ENCODE data around the gene DCD.
"Not testable (repeated sequence)": the region's sequence is repeated elsewhere in the genome, so short reads cannot be mapped to it uniquely, and the experiment has no call there.

Gene DCD, protein sequence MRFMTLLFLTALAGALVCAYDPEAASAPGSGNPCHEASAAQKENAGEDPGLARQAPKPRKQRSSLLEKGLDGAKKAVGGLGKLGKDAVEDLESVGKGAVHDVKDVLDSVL

DNA sequence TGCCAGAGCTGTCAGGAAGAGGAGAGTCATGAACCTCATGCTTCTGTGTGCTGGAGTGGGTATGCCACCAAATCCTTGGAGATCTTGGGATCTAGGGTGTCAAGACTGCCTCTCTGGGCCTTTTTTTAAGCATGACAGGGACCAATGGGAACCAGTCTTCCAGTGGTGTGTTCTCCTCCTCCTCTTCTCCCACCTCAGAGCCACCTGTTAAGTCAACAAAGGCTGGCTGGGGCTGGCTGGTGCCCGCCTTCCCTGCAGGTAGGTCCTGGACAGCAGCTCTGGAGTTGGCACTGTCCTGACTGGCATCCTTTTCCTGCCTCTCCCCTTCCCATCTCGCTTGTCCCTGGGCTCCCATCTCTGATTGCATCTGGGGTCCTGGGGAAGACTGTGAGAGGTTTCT, at the start of gene DCD:
Gene DCD (minus strand): TSS at position 101 of the 400 bp plus-strand sequence. CDS start 62 bp downstream, at position 39.
- DNase-seq, result no peak

DNA sequence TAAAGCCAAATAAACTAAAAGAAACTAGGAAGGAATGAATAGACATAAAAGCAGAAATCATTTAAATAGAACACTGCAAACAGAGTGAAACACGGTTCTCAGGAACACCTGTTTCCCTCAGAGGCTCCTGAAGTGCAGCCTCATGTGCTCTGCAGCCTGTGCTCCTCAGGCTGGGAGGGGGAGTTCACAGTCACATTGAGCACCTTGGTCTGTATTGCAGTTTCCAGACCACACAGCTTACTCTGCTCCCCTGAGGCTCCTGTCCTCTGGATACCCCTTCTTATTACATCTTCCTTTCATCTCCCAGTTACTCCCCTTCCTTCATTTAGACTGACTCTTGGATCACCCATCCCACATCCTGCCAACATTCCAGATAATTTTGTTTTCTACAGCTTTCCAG, 49.7 kb upstream of the DCD start:
- no peak for DNase-seq

DNA sequence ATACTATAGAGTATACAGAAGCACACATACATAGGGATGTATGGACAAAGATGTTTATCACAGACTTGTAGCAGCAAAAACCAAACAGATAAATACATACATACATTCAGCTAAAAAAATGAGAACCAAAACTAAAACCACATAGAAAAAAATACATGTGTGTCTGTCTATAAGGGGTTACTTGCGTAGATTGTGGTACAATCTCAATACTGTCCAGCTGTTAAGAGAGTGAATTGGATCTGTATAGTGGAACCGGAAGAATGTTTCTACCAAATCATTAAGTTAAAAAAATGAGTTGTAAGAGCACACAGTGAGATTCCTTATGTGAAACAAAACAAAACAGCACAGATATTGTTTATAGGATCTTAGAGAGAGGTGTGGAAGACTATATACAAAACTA, 44.2 kb upstream of the DCD start:
- no peak for DNase-seq

DNA sequence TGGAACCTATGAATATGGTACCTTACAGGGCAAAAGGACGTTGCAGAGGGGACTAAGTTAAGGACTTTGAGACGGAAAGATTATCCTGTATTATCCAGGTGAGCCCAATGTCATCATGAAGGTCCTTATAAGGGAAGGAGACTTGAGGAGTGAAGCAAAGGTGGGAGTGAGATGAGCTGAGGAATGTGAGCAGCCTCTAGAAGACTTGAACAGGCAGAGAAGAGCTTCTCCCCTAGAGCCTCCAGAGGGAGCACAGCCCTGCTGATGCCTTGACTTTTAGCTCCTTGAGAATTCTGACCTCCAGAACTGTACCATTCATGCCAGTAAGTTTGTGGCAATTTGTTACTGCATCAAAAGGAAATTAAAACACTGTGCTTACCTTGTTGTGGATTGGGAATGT, 41.8 kb upstream of the DCD start:
- DNase-seq, result no peak

DNA sequence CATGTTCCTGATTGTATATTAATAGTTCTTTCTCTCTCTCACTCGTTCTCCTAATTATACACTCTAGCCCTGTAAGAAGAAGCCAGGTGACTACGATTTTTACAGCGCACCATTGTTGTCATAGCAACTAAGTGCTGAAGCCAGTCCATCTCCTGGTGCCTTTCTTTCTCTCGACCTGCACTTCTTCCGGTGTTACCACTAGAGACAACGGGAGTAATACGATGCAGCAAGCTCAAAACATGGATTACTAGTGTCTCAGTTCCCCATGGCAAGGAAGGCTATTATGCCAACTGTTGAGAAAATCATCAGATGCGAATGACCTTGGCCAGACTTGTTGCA, 40.8 kb upstream of the DCD start:
- DNase-seq, result no peak

DNA sequence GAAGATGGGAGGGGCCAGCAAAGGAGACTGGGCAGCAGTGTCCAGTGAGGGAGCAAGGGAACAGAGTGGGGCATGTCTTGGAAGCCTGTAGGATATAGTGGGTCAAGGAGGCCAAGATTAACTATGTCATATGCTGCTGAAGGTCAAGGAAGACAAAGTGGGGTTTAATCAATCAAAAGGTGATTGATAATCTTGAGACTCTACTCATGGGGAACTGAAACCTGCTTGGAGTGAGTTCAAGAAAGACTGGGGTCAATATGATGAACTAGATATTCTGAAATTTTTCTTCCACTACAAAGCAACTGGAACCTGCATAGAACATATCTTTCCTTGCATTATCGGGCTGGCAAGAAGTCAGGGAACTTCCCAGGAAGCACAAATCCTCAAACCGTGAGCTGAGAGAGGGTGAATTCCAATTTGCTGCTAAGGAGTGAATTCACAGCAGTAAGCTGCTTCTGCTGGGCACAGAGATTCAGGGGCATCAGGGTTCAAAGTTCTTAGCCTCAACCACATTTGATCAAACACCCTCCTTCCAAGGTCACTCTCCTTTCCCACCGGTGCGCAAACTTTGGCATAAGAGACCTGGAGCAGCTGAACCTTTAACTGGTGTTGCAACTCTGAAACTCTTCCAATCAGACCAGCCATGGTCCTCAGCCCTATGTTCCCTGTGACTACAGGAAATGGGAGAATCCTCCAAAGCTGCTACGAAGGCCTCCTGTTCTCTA, 40.3 kb upstream of the DCD start:
- no peak for DNase-seq

DNA sequence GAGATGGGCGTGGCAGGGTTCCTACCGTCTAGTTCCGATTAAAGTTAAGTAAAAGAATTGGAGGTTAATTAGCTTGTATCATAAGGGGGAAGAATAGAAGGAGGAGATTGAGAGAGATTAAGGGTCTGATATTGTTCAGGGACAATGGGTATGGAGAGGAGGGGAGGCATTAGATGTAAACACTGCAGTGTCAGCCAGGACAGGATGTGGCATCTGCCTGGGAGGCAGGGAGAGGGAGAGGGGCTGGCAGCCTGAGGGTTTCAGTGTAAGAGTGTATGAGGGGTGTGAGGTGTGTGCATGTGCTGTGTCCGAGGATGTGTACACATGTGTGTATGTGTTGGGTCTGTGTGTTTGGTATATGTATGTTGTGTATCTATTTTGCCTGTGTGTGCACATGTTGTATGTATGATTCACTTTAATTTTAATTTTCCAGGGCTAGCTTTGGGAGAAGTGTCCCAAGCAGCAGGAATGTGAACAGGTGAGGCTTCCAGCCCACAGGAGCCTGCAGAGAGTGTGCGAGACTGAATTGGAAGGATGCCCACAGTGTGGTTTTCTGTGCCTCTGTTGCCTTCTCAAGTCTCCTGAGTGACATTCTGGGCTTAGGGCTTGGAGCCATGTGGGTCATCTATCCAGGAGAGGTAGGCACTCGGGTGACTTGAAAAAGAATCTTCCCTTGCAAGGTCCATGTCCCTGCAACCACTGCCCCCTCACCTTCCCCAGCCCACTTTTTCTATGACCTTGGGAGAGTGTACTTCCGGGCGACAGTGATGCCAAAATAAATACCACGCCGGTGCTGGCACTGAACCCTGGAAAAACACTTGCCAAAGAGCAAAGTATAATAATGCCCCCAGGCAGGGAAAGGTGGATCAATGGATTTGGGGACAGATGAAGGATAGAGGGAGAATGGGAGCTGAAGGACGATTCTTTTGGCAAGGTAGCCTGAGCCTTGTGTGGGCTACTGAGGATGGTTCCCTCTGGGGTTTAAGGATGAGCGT, 36.8 kb upstream of the DCD start:
- no peak for DNase-seq

DNA sequence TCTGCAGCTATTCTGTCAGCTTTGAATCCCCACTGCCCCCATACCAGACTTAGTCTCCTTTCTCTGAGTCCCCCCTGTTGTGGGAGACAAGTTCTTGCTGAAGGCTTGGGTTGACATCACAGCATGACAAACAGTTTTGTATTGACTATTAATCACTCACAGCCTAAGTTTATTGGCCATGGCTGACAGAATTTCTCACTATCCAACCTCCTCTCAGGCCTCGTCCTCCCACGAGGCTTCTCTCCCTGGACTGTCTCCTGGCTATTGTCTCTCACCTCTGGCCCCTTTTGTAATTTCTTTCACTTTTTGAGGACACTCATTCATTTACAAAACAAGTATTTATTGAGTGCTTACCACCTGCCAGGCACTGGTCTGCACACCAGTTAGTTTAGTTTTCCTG, 35.2 kb upstream of the DCD start:
- DNase-seq, result no peak

DNA sequence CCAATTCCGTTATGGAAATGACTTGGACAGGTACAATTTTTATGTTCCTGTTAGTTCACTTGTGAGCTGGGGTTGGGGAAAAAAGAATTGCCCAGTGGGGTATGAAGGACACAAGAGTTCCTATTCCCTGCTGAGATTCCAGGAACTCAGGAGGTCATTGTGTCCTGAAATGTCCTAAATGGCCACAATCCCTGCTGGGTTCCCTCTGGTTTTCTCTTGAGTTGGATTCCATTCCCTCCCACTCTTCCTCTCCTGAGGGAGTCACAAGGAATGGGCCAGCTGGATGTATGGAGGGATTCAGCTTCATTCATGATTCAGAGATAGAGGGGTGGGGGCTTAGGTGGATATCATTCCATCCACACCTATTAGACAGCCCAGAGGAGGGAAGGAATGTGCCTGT, 34.5 kb upstream of the DCD start:
- no peak for DNase-seq

DNA sequence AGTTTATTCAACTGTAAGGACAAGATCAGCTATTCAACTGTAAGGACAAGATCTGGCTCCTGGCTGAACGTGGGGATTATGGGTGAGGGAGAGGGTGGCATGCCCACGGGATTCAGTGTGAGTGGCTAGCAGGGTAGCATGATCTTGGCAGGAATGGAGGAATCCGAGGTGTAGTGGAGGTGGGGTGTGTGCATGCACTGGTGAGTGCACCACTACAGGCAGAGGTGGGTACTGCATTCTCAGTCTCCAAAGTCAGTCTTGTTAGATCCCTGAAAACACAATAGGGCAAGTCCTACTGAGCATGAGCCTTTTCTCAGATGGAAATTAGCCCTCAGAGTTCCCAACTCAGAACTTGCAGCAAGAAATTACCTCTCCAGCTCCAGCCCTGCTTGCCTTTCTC, 32.2 kb upstream of the DCD start:
- DNase-seq, result no peak

DNA sequence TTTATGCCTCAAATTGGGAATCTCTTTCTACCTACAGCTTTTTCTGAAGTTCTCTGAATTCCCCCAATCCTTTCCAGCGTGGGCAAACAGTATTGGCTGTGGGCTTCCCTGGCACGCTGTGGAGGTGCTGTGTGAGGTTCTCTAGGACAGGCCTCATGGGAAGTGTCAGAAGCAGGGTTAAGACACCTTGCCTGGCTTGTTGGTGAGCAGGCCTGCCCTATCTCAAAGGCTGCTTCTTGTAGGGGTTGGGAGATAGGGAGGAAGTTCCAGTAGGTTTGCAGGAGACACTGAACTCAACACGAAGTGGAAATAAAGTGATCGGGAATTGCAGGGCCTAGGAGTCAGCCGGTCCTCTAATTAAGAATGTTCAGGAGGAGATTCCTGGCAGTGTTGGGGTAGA, 30.0 kb upstream of the DCD start:
- DNase-seq, result no peak

DNA sequence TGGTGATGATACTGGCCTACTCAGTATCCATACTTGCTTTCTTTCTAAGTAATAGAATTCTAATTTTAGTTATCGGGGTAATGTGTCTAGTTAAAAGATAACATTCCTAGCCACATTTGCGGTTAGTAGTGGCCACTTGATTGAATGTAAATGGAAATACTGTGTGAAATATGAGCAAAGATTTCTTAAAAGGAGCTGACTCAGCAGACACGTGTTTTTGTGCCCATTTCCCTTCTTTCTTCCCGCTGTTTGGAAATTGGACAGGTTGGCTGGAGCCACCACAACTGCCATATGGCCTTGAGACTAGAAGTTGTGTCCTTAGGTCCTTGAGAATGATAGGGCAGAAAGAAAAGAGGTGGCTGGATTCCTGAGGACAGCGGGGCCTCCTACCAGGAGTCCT, 19.8 kb upstream of the DCD start:
- DNase-seq, result no peak

DNA sequence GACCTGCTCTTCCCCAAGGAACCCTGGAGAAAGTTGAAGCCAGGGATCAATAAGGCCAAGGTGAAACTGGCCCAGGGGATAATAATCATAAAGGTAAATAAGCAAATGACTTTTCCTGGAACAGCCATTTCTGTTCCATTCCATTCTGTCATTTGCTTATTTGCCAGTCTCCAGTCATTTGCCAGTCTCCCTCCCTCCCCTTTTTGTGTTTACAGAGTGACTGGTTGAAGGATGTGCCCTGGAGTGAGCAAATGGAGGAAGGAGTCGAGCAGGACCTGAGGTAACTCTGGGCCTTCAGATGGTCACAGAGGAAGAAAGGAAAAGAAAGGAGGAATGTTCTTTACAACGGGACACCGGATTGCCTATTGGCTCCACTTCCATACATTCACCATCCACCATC, 17.8 kb upstream of the DCD start:
- DNase-seq, result no peak

DNA sequence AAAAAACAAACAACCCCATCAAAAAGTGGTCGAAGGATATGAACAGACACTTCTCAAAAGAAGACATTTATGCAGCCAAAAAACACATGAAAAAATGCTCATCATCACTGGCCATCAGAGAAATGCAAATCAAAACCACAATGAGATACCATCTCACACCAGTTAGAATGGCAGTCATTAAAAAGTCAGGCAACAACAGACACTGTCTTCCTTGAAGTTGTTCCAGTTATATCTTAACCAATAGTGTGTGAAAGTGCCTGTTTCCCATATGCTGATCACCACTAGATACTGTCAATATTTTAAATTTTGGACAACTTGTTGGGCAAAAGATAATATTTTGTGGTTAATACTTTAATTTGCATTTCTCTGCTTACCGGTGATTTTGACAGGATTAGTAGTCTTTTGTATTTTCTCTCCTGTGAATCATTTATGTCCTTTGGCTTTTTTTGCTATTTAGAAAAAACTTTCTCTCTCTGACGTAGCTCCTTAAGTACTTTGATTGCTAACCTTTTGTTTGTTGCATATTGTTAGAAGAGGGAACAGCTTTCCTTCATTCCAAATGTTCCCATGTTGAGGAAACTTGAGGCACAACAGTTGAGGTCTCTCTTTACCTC, 17.0 kb upstream of the DCD start:
- not testable (repeated sequence) for DNase-seq

DNA sequence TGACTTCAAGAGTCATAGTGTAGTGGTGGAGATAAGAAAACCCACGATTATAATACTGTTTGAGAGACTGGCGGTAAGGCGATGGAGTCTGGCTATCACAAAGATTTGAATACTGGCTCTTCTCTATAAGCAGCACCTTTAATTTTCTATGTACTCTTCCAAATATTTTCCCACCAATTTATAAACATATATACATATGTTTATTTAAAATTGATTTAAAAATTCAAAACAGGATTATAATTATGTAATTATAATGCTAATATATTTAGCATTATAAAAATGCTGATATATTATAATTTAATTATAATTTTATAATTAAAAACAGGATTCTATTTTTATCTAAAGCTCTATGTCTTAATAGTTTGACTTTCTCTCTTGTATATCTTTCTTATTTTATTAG, 15.4 kb upstream of the DCD start:
- DNase-seq, result no peak

DNA sequence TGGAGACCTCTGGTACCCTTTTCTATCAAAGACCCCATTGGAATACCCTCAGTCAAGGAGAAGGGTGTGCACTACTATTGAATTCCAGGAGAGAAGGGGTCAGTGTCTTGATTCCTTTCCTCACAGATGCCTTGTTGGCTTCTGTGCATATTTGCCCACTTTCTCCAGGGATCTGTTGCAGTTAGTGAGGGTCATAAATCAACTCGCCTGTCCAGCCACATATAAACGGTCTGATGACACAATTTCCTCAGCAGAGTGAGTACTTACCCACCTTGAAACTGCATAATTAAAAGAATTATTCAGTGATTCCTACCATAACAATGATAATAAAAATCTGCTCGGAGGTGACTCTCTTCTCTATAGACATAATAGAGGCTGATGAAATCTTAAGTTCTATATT, 13.9 kb upstream of the DCD start:
- DNase-seq, result no peak

DNA sequence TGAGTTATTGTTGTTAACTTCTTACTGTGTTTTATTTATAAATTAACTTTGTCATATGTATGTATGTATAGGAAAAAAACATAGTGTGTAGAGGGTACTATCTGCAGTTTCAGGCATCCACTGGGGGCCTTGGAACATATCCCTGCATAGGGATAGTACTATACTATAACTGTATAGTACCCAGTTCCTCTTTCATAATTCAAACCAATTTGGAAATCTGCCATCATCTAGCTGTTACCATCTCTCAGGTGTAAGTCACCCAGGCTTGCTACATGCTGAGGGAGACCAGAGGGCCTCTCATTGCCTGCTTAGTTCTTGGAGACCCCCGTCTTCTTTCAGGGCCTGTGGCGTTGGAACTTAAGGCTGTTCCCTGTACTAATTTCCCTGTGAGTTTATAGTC, 12.9 kb upstream of the DCD start:
- DNase-seq, result no peak

DNA sequence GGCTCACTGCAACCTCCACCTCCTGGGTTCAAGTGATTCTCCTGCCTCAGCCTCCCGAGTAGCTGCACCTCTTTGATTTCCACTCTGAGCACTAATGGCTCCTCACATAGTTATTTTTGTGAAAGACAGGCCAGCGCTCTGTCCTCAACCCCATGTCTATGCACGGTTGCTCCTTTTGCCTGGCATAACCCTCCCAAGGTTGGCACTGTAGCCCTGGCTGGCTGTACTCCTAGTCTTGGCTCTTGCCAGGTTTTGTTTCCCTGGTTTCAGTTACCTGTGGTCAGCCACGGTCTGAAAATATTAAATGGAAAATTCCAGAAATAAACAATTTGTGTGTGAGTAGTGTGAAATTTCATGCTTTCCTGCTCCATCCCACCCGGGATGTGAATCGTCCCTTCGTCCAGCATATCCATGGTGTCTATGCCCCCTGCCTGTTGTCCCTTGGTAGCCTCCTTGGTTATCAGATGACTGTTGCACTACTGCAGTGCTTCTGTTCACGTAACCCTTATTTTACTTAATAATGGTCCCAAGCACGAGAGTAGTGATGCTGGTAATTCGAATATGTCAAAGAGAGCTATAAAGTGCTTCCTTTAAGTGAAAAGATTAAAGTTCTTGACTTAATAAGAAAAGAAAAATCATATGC, 12.3 kb upstream of the DCD start:
- no peak for DNase-seq

DNA sequence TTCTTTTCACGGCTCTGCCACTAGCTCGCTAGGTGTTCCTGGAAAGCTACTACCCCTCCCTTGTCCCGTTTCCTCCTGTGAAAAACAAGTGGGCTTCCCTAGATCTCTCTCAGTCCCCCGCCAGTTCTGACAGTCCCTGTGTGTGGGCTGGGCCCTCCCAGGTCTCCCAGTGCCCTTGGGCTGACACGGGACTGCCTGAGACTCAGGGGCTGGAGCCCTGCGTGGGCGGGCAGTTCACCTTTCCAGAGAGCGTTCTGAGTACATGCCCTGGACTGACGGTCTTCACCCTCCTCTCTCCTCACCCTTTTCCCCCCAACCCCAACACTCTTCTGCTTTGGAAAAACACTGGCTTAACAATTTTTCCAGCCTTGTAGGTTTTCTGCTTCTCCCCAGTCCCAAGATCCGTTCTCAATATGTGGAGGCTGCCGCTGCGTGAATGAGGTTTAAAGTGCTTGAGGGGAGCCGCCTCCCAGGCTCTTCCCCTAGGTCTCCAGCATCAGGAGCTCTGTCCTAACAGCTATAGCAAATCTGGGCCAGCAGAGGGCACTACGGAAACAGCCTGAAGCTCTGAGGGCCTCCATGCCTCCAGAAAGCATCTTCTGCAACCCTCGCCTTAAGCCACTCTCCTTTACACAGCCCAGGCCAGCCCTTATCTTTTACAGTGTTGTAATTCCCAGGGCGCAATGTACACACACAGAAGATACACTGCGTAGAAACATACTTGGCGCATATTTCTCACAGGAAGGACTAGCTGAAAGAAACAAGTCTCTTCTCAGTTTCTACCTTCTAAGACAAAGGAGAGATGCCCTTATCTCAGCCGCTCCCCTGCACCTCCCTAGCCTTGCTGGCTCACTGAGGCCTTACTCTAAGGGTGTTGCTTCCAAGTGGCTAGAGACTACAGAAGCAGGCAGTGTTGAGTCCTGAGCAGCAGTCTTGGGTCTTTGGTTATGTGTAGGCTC, 10.4 kb upstream of the DCD start:
- DNase-seq, result peak; percentile 16

DNA sequence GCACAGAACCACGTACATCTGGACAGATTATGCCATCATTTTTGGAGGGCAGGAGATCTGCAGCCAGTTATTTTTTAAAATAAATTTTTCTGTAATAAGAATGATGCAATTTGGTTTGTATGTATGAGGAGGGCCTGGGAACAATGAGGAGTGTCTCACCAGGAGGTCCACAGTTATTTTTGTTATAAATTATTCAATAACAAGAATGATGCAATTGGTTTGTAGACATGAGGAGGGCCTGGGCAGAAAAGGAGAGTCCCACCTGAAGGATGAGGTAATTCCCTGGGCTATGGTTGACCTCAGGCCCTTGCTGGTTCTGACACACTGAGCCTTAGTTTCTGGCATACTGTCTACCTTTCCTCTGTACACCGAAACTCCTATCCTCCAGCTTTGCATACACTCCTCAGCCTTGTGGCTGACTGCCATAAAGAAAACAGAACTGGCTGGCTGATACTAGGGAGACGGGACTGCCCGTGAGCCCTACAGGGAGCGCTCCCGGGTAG, 9.0 kb upstream of the DCD start:
- DNase-seq, result no peak

DNA sequence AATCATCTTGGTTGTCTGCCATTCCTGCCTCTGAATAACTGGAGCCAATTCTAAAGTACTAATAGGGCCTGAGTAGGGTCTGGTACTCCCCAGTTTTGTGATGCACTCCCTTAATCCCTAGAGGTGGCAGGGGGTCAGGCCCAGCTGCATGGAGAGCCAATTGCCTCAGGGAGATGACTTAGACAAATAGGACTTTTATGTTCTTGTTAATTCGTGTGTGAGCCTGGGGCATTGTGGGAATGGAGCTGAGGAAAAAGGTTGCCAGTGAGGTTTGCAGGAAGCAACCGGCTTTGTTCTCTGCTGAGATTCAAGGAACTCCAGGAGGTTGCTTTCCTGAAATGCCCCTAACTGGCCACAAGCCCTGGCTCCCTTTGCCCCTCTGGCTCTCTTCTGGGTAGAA, 6.8 kb upstream of the DCD start:
- DNase-seq, result no peak

DNA sequence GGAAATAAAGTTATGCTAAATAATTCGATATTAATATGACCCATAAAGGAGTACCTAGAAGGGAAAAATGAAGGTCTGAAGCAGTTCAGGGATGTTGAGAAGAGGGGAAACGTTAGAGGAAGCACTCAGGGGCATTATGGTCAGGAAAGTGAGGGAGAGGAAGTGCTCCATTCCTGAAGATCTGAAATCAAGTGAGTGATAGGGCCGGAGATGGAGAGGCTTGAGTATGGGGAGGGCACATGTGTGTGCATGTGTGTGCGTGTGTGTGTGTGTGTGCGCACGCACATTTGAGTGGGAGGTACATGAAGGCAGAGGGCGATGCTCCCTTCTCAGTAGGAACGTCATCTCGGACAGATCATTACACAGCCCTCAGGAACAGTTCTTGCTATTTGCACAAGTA, 4.9 kb upstream of the DCD start:
- DNase-seq, result no peak
